ENCODE results near the gene KLF1.

The KLF1 gene

GRCh38 chr19:12881172-12881808 lies 5.7 kb downstream of the KLF1 start, which contains the start of gene DNASE2:
TSS of gene DNASE2 (minus strand) at chr19:12881449. CDS start at chr19:12881375, 74 bp downstream.
- Histone ChIP-seq H2AFZ (ENCODE audit: low read length) (peak within 1 kb of the TSS; percentile 99), H3K9me3 (replicated peaks in 1 of 2; ENCODE audit: control insufficient read depth in 2 of 2, insufficient read depth in 1 of 2, low read depth in 1 of 2, low read length in 2 of 2) (peaks cover 11 to 17% of the 10 kb centered on the region in 2 donors), H3K36me3 (replicated peaks in 1 of 2; ENCODE audit: control insufficient read depth in 2 of 2, insufficient read depth in 2 of 2, low read length in 2 of 2) (no peaks in the 10 kb centered on the region), H3K4ac (ENCODE audit: low read length) (no peak within 1 kb of the TSS), H2BK15ac (ENCODE audit: low read length) (peak within 1 kb of the TSS; percentile 69), H3K27ac (replicated peaks; ENCODE audit: low read length) (no peak within 1 kb of the TSS), H2AK5ac (ENCODE audit: low read depth, low read length) (no peak within 1 kb of the TSS), H3K4me3 (ENCODE audit: low read length in 2 of 2) (peak within 1 kb of the TSS; percentile 72 to 88), H3K79me1 (ENCODE audit: low read depth, low read length) (no peaks in the 10 kb centered on the region), H3K4me1 (ENCODE audit: control insufficient read depth in 2 of 2, insufficient read depth in 1 of 2, low read depth in 1 of 2, low read length in 2 of 2) (peaks cover 3 to 8% of the 10 kb centered on the region in 2 donors), H4K8ac (ENCODE audit: low read depth, low read length) (no peak within 1 kb of the TSS), H4K91ac (ENCODE audit: low read depth, low read length, poor library complexity) (no peak within 1 kb of the TSS), H2BK12ac (ENCODE audit: low read length) (no peak within 1 kb of the TSS), H3K4me2 (ENCODE audit: insufficient read depth, low read length, poor library complexity, severe bottlenecking) (peak within 1 kb of the TSS; percentile 90), H3K14ac (ENCODE audit: low read length) (peak within 1 kb of the TSS; percentile 75), H3K23ac (ENCODE audit: low read depth, low read length, poor library complexity) (peak within 1 kb of the TSS; percentile 48), H3K9ac (ENCODE audit: low read depth, low read length, poor library complexity) (peak within 1 kb of the TSS; percentile 64), H3K27me3 (ENCODE audit: control insufficient read depth in 3 of 3, insufficient read depth in 3 of 3, low read depth in 1 of 3, low read length in 3 of 3) (peaks cover 11 to 51% (median 35%) of the 10 kb centered on the region in 3 experiments), H2BK5ac (ENCODE audit: low read length) (no peak within 1 kb of the TSS), H2BK120ac (ENCODE audit: low read depth, low read length) (no peak within 1 kb of the TSS), H3K18ac (ENCODE audit: low read length) (peak within 1 kb of the TSS; percentile 86)
- WGBS, 2 donors (ENCODE audit: extremely low coverage in 2 of 2, insufficient read length in 2 of 2, insufficient replicate concordance in 1 of 2) = no CpG with 5 or more reads among the region's 38 CpGs
- peak; percentile 87 for DNase-seq (ENCODE audit: low spot score)

GRCh38 chr19:12880551-12881171 lies 6.3 kb downstream of the KLF1 start:
- Histone ChIP-seq H3K36me3 (replicated peaks in 1 of 2; ENCODE audit: control insufficient read depth in 2 of 2, insufficient read depth in 2 of 2, low read length in 2 of 2) (no peaks in the 10 kb centered on the region), H3K9me3 (replicated peaks in 1 of 2; ENCODE audit: control insufficient read depth in 2 of 2, insufficient read depth in 1 of 2, low read depth in 1 of 2, low read length in 2 of 2) (peaks cover 11 to 17% of the 10 kb centered on the region in 2 donors), H4K8ac (ENCODE audit: low read depth, low read length) (no peak overlapping the region), H4K91ac (ENCODE audit: low read depth, low read length, poor library complexity) (no peak overlapping the region), H3K4me2 (ENCODE audit: insufficient read depth, low read length, poor library complexity, severe bottlenecking) (peak overlapping the region; percentile 90), H3K18ac (ENCODE audit: low read length) (peak overlapping the region; percentile 86), H3K9ac (ENCODE audit: low read depth, low read length, poor library complexity) (peak overlapping the region; percentile 64), H3K79me1 (ENCODE audit: low read depth, low read length) (peaks cover 2% of the 10 kb centered on the region), H2BK15ac (ENCODE audit: low read length) (peak overlapping the region; percentile 69), H3K27ac (replicated peaks; ENCODE audit: low read length) (no peak overlapping the region), H3K4me1 (ENCODE audit: control insufficient read depth in 2 of 2, insufficient read depth in 1 of 2, low read depth in 1 of 2, low read length in 2 of 2) (peaks cover 3 to 8% of the 10 kb centered on the region in 2 donors), H2BK5ac (ENCODE audit: low read length) (no peak overlapping the region), H2AFZ (ENCODE audit: low read length) (peak overlapping the region; percentile 99), H3K4me3 (ENCODE audit: low read length in 2 of 2) (peak overlapping the region; percentile 72 to 88), H3K4ac (ENCODE audit: low read length) (no peak overlapping the region), H3K27me3 (ENCODE audit: control insufficient read depth in 3 of 3, insufficient read depth in 3 of 3, low read depth in 1 of 3, low read length in 3 of 3) (peaks cover 9 to 45% (median 29%) of the 10 kb centered on the region in 3 experiments), H3K23ac (ENCODE audit: low read depth, low read length, poor library complexity) (peak overlapping the region; percentile 48), H3K14ac (ENCODE audit: low read length) (peak overlapping the region; percentile 75), H2BK120ac (ENCODE audit: low read depth, low read length) (no peak overlapping the region), H2BK12ac (ENCODE audit: low read length) (no peak overlapping the region), H2AK5ac (ENCODE audit: low read depth, low read length) (no peak overlapping the region)
- no peak for DNase-seq (ENCODE audit: low spot score)
- no CpG with 5 or more reads among the region's 29 CpGs for WGBS, 2 donors (ENCODE audit: extremely low coverage in 2 of 2, insufficient read length in 2 of 2, insufficient replicate concordance in 1 of 2)

- Histone ChIP-seq H3K4me2 (ENCODE audit: insufficient read depth, low read length, poor library complexity, severe bottlenecking) (no peak overlapping the region), H3K23ac (ENCODE audit: low read depth, low read length, poor library complexity) (no peak overlapping the region), H3K79me1 (ENCODE audit: low read depth, low read length) (peaks cover 2% of the 10 kb centered on the region), H4K8ac (ENCODE audit: low read depth, low read length) (no peak overlapping the region), H3K9me3 (replicated peaks in 1 of 2; ENCODE audit: control insufficient read depth in 2 of 2, insufficient read depth in 1 of 2, low read depth in 1 of 2, low read length in 2 of 2) (peaks cover 5 to 7% of the 10 kb centered on the region in 2 donors), H3K18ac (ENCODE audit: low read length) (no peak overlapping the region), H3K27me3 (ENCODE audit: control insufficient read depth in 3 of 3, insufficient read depth in 3 of 3, low read depth in 1 of 3, low read length in 3 of 3) (peaks cover 0 to under 1% (median 0%) of the 10 kb centered on the region in 3 experiments), H2BK5ac (ENCODE audit: low read length) (no peak overlapping the region), H2BK120ac (ENCODE audit: low read depth, low read length) (no peak overlapping the region), H2AFZ (ENCODE audit: low read length) (no peak overlapping the region), H2AK5ac (ENCODE audit: low read depth, low read length) (no peak overlapping the region), H3K27ac (replicated peaks; ENCODE audit: low read length) (no peak overlapping the region), H2BK12ac (ENCODE audit: low read length) (no peak overlapping the region), H2BK15ac (ENCODE audit: low read length) (no peak overlapping the region), H3K36me3 (replicated peaks in 1 of 2; ENCODE audit: control insufficient read depth in 2 of 2, insufficient read depth in 2 of 2, low read length in 2 of 2) (peaks cover 16 to 22% of the 10 kb centered on the region in 2 donors), H3K4me3 (ENCODE audit: low read length in 2 of 2) (no peak overlapping the region), H4K91ac (ENCODE audit: low read depth, low read length, poor library complexity) (no peak overlapping the region), H3K4me1 (ENCODE audit: control insufficient read depth in 2 of 2, insufficient read depth in 1 of 2, low read depth in 1 of 2, low read length in 2 of 2) (no peaks in the 10 kb centered on the region), H3K14ac (ENCODE audit: low read length) (no peak overlapping the region), H3K4ac (ENCODE audit: low read length) (no peak overlapping the region), H3K9ac (ENCODE audit: low read depth, low read length, poor library complexity) (no peak overlapping the region)
- no CpG with 5 or more reads among the region's 6 CpGs for WGBS, 2 donors (ENCODE audit: extremely low coverage in 2 of 2, insufficient read length in 2 of 2, insufficient replicate concordance in 1 of 2)
- DNase-seq (ENCODE audit: low spot score) = no peak
Observed at GRCh38 chr19:12875086-12875485, 11.9 kb downstream of the KLF1 start.

All from neuronal stem cell (in vitro differentiated cells).